ENCODE data around the gene TNPO3.

Gene TNPO3

DNA sequence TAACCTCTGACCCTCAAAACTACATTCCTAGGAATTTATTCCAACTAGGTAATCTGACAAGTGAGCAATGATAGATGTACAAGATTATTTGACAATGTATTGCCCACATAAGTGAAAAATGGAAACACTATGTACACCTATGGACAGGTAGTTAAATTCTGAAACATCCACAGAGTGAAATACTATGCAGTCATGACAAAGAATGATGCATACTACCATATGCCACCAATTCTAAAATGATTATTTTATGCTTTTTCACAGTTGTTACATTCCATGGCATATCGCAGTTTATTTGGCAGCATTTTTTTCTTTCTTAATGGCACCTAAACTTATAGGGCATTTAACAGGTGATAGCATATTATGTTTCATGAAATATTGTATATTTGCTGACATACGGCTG, 20.1 kb upstream of the TNPO3 start:
- TF ChIP-seq, protein P1, sequence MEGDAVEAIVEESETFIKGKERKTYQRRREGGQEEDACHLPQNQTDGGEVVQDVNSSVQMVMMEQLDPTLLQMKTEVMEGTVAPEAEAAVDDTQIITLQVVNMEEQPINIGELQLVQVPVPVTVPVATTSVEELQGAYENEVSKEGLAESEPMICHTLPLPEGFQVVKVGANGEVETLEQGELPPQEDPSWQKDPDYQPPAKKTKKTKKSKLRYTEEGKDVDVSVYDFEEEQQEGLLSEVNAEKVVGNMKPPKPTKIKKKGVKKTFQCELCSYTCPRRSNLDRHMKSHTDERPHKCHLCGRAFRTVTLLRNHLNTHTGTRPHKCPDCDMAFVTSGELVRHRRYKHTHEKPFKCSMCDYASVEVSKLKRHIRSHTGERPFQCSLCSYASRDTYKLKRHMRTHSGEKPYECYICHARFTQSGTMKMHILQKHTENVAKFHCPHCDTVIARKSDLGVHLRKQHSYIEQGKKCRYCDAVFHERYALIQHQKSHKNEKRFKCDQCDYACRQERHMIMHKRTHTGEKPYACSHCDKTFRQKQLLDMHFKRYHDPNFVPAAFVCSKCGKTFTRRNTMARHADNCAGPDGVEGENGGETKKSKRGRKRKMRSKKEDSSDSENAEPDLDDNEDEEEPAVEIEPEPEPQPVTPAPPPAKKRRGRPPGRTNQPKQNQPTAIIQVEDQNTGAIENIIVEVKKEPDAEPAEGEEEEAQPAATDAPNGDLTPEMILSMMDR (IDR thresholded peaks at IDR 0.05): no peak

DNA sequence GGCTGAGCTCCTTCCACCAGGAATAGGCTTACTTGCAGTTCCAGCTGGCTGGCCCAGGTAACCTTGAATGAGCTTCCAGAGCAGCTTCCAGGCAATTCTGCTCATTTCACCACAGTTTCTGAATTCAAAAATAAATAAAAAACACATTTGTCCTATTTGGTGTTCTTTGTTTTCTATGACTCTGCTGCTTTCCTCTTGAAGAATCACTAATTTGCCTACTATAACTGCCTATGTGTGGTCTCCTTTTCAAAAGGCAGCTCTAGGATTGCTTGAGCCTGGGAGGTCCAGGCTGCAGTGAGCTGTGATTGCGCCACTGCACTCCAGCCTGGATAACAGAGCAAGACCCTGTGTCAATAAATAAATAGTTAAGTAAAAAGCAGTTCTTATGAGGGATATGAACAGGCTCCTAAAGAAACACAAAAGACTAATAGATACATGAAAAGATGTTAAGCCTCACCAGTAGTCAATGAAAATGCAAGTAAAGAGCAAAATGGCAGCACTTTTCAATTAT, 19.5 kb upstream of the TNPO3 start:
- no peak overlapping the region for H3K27ac ChIP-seq
- no peak overlapping the region for H3K4me3 ChIP-seq
- TF ChIP-seq, protein P1 (IDR thresholded peaks at IDR 0.05): no peak
- DNase-seq: no peak
- peaks cover 0 to 12% of the 10 kb centered on the region in 2 donors for H3K27me3 ChIP-seq
- no peaks in the 10 kb centered on the region for H3K4me1 ChIP-seq
- no peaks in the 10 kb centered on the region for H3K9me3 ChIP-seq
- intact Hi-C loops (cut with DNase I; ENCODE audit: low total_unique reads): no loop called here
- no peaks in the 10 kb centered on the region for H3K36me3 ChIP-seq

More for the DNA sequence above, 20.1 kb upstream of the TNPO3 start:
- H3K9me3 ChIP-seq: no peaks in the 10 kb centered on the region
- no peak overlapping the region for H3K27ac ChIP-seq
- peaks cover 0 to 11% of the 10 kb centered on the region in 2 donors for H3K27me3 ChIP-seq
- intact Hi-C loops (cut with DNase I; ENCODE audit: low total_unique reads): no loop called here
- DNase-seq: no peak
- no peak overlapping the region for H3K4me3 ChIP-seq
- no peaks in the 10 kb centered on the region for H3K36me3 ChIP-seq
- H3K4me1 ChIP-seq: no peaks in the 10 kb centered on the region

DNA sequence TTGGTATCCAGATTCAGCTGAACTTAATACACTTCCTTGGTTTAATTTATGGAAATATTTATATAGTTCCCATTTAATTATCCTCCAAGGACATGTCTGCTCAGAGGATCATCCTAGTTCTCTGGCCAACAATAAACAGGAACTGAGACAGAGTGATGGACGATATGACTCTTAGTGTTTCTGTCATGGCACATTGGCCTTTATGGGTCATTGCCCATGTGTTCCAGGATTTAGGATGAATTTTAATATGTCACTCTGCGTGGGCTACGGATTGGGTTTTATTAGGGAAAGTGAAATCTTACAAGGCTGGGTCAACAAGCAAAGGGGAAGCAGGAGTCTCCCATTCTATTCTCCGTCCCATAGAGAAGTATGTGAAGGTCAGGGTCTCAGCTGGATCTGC, 18.8 kb upstream of the TNPO3 start:
- TF ChIP-seq, protein P1 (IDR thresholded peaks at IDR 0.05): no peak
- peaks cover 0 to 11% of the 10 kb centered on the region in 2 donors for H3K27me3 ChIP-seq
- intact Hi-C loops (cut with DNase I; ENCODE audit: low total_unique reads): no loop called here
- H3K9me3 ChIP-seq: no peaks in the 10 kb centered on the region
- H3K36me3 ChIP-seq: no peaks in the 10 kb centered on the region
- no peak overlapping the region for H3K4me3 ChIP-seq
- DNase-seq: no peak
- no peaks in the 10 kb centered on the region for H3K4me1 ChIP-seq
- no peak overlapping the region for H3K27ac ChIP-seq

DNA sequence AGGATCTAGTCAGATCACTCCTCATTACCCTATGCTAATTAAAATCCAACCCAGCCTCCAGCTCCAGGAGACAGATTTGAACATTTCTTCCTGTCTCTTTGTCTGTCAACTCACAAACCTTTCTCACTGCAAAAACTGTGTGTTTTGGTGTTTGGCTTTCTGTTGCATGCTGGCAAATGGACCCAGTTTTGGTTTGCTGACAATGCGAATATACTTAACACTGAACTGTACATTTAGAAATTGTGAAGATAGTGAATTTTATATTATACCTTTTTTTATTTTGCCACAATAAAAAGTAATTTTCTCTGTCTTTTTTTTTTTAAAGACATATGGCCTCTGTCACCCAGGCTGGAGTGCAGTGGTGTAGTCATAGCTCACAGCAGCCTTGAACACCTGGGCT, 18.3 kb upstream of the TNPO3 start:
- intact Hi-C loops (cut with DNase I; ENCODE audit: low total_unique reads): no loop called here

DNA sequence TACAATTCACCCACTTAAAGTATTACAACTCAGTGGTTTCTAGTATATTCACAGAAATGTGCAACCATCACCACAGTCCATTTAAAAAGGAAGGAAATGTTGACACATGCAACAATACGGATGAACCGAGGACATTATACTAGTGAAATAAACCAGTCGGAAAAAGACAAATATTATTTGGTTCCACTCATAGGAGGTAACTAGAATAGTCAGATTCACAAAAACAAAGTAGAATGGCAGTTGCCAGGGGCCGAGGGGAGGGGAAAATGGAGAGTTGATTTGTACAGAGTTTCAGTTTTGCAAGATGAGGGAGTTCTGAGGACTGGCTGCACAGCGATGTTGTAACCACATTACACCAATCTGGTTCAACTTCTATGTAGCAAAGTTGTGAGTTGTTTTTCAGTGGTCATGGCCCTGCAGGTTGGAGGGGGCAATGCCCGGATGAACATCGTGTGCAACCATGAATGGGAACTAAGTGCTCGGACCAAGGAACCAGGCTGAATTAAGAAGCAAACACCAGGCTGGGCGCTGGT, 17.6 kb upstream of the TNPO3 start:
- intact Hi-C loops (cut with DNase I; ENCODE audit: low total_unique reads): no loop called here
- TF ChIP-seq, protein P1 (IDR thresholded peaks at IDR 0.05): no peak
- DNase-seq: no peak

More for the DNA sequence above, 18.3 kb upstream of the TNPO3 start:
- H3K4me3 ChIP-seq: no peak overlapping the region
- TF ChIP-seq, protein P1 (IDR thresholded peaks at IDR 0.05): no peak
- H3K27me3 ChIP-seq: peaks cover 0 to 11% of the 10 kb centered on the region in 2 donors
- DNase-seq: no peak
- no peaks in the 10 kb centered on the region for H3K9me3 ChIP-seq
- H3K36me3 ChIP-seq: no peaks in the 10 kb centered on the region
- no peak overlapping the region for H3K27ac ChIP-seq
- no peaks in the 10 kb centered on the region for H3K4me1 ChIP-seq

More for the DNA sequence above, 17.6 kb upstream of the TNPO3 start:
- Histone ChIP-seq H3K27me3 (peaks cover 0 to 12% of the 10 kb centered on the region in 2 donors), H3K4me1 (no peaks in the 10 kb centered on the region), H3K4me3 (no peak overlapping the region), H3K9me3 (no peaks in the 10 kb centered on the region), H3K27ac (no peak overlapping the region), H3K36me3 (no peaks in the 10 kb centered on the region)

Data from tibial artery (tissue), 4 donors.